Gastrocnemius medialis (tissue), 4 donors: ENCODE measurements around the gene RASSF8. TPM values are rescaled to one million over a fixed set of nuclear protein-coding genes. Genes with fewer than 3 reads are reported as not detected.
A peak's percentile ranks its signal among the peaks of the same experiment; 100 is the strongest.

Source experiments
- ATAC-seq, 2 donors: fragments of 150-250 bp; one replicate each; pipeline ENCODE4 v1.9.1; 2016
- DNase-seq, 2 donors: peaks; one replicate each; pipeline ENCODE4 v3.0.0-alpha.2; 2019
- H3K27ac ChIP-seq, 4 donors: fragments of 200-600 bp; sonication (generic); 1 replicate in 1 of 4; 2 replicates in 3 of 4; pipeline ENCODE4 v1.5.1; 2016 to 2018; ENCODE audit warnings: mild to moderate bottlenecking in 2 of 4, moderate library complexity in 1 of 4
- H3K27me3 ChIP-seq, 3 donors: fragments of 200-600 bp; sonication (generic) in 2 of 3; 1 replicate in 1 of 3; 2 replicates in 2 of 3; pipeline versions ENCODE4 v1.5.1 to v1.6.0; 2016 to 2019; ENCODE audit warnings: mild to moderate bottlenecking in 1 of 3, moderate library complexity in 1 of 3
- H3K36me3 ChIP-seq, 2 donors: fragments of 200-600 bp; sonication (generic) in 1 of 2; one replicate each; pipeline ENCODE4 v1.5.1; 2017 to 2018
- H3K4me1 ChIP-seq, 2 donors: fragments of 200-600 bp; sonication (generic) in 1 of 2; one replicate each; pipeline ENCODE4 v1.5.1; 2016 to 2017; ENCODE audit warnings: mild to moderate bottlenecking in 2 of 2
- H3K4me3 ChIP-seq, 4 donors: fragments of 200-600 bp; sonication (generic) in 3 of 4; 1 replicate in 1 of 4; 2 replicates in 3 of 4; pipeline ENCODE4 v1.5.1; 2016 to 2019; ENCODE audit warnings: mild to moderate bottlenecking in 2 of 4
- H3K9me3 ChIP-seq, 3 donors: fragments of 200-600 bp; sonication (generic) in 2 of 3; 1 replicate in 1 of 3; 2 replicates in 2 of 3; pipeline ENCODE4 v1.5.1; 2016 to 2019
- POLR2A ChIP-seq, 2 donors: fragments of 450-650 bp; IDR thresholded peaks; one replicate each; pipeline ENCODE4 v1.6.1; 2017; ENCODE audit warnings: antibody characterized with exemption in 2 of 2, mild to moderate bottlenecking in 2 of 2, moderate library complexity in 2 of 2
- in situ Hi-C, 4 donors: fragments of 200-750 bp; cut with MboI; loops; one replicate each; pipeline versions ENCODE4 v1.15.0 to v1.8.0; 2017; ENCODE audit warnings: low sequenced_read_pairs in 4 of 4
- intact Hi-C: fragments of 100-400 bp; cut with DNase I; formaldehyde crosslinking; loops from one replicate; pipeline ENCODE4 v1.15.1; 2023; ENCODE audit warnings: low total_unique reads
- total RNA-seq, 4 donors: library from RNA; depleted of rRNA; stranded (reverse); fragments of >200 nt; gene quantifications; one replicate each; pipeline versions ENCODE4 v1.1.0 to v1.2.3, GENCODE V29; 2016
- TF ChIP-seq, protein P1 (sequence below), 5 experiments: fragments of 450-650 bp in 3 of 5; fragments of 200-600 bp in 2 of 5; sonication (generic) in 2 of 5; IDR thresholded peaks in 4 of 5; conservative IDR thresholded peaks in 1 of 5; 1 replicate in 4 of 5; 2 replicates in 1 of 5; pipeline ENCODE4 v1.5.1; 2016 to 2019; ENCODE audit warnings: antibody characterized with exemption in 5 of 5, mild to moderate bottlenecking in 3 of 5, moderate library complexity in 3 of 5

The RASSF8 gene
- total RNA-seq, 4 donors from 2014 or later, result 23.6 to 36.8 (median 28.0) TPM

DNA sequence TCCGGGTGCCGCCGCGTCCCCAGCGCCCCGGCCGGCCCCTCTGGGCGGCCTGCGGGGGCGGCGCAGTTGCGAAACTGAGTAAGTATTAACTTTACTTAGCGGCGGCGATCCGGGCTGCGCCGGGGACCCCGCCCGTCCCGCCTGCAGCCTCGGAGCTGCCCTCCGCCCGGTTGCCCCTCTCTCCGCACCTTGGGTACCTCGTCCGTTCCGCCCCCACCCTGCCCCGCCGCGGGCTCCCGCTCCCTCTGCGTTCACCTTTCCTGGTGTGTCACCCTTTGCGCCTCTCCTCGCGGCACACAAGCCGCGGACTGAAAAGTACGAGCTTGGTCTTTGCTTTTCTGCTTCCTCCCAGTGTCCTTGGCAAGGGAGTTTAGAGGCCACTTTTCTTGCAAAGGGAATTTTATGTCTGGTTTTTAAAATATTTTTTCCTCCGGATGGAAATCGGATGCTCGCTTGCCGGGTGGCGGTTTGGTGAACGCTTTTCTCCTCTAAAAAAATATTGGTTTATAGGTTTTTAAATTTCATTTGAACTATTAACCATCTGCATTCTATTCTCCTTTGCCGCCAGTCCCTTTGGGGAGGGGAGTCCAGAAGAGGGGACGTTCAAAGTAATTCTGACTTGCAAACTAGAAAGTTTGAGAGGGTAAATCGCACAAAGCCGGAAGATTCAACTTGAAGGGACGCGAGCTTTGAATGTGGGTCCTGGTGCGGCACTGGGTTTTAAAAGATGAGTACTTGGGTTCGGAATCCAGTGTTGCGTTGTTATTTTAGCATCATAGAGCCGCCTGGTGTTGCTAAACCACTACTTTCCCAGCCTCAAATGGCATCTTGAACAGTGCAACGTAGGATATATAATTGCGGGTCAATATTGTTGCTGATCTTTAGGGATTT lies 834 bp downstream of the RASSF8 start:
- peak; percentile 40 to 58 for DNase-seq
- intact Hi-C loops, result loop anchor here (2.0 to 10.0 kb wide), 4 partner anchors 69 to 875 kb away; partner anchors contain the start of genes ITPR2 and SSPN
- Histone ChIP-seq H3K4me1 (peaks cover 30 to 37% of the 10 kb centered on the region in 2 donors), H3K27ac (peak overlapping the region; percentile 86 to 95 (median 94)), H3K27me3 (no peaks in the 10 kb centered on the region), H3K9me3 (no peaks in the 10 kb centered on the region), H3K36me3 (no peaks in the 10 kb centered on the region), H3K4me3 (peak overlapping the region; percentile 83 to 92 (median 88))
- in situ Hi-C loops, result no loop called here
- peak; percentile 47 to 64 for ATAC-seq
- TF ChIP-seq POLR2A (IDR thresholded peaks at IDR 0.05), result peak; percentile 43 to 54
- TF ChIP-seq, protein P1, sequence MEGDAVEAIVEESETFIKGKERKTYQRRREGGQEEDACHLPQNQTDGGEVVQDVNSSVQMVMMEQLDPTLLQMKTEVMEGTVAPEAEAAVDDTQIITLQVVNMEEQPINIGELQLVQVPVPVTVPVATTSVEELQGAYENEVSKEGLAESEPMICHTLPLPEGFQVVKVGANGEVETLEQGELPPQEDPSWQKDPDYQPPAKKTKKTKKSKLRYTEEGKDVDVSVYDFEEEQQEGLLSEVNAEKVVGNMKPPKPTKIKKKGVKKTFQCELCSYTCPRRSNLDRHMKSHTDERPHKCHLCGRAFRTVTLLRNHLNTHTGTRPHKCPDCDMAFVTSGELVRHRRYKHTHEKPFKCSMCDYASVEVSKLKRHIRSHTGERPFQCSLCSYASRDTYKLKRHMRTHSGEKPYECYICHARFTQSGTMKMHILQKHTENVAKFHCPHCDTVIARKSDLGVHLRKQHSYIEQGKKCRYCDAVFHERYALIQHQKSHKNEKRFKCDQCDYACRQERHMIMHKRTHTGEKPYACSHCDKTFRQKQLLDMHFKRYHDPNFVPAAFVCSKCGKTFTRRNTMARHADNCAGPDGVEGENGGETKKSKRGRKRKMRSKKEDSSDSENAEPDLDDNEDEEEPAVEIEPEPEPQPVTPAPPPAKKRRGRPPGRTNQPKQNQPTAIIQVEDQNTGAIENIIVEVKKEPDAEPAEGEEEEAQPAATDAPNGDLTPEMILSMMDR (IDR thresholded peaks at IDR 0.05 in 4 of 5, conservative IDR thresholded peaks at IDR 0.05 in 1 of 5), result no peak

GRCh38 chr12:25960143-25960542 lies 1.7 kb downstream of the RASSF8 start:
- H3K36me3 ChIP-seq, result no peaks in the 10 kb centered on the region
- no peaks in the 10 kb centered on the region for H3K9me3 ChIP-seq
- in situ Hi-C loops (loop anchor here in 3 of 4 donors (5.0 kb wide), 2 partner anchors 57 to 67 kb away; no protein-coding TSS in a partner anchor), intact Hi-C loops (no loop called here)
- ATAC-seq (no peak), DNase-seq (peak in 1 of 2 donors; percentile 29)
- peak overlapping the region; percentile 86 to 95 (median 94) for H3K27ac ChIP-seq
- no peaks in the 10 kb centered on the region for H3K27me3 ChIP-seq
- TF ChIP-seq, protein P1 (IDR thresholded peaks at IDR 0.05 in 4 of 5, conservative IDR thresholded peaks at IDR 0.05 in 1 of 5), result no peak
- H3K4me3 ChIP-seq, result peak overlapping the region; percentile 83 to 92 (median 88)
- peaks cover 30 to 37% of the 10 kb centered on the region in 2 donors for H3K4me1 ChIP-seq

DNA sequence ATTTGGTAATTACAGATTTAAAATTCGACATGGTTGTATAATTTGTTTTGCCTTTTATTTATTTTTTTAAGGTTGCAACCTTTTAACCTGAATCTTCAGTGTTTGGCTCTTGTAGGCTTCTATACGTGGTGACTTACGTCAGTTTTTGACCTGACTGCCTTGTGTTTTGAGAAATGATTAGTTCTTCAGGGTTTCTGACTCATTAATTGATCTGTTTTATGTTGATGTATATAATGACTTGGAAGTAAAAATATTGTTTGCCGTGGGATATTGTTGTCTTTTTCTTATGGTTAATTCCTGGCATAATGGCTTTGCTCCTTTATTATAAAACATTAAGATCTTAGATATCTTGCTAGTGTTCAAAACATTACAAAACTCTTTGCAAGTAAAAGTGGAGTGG lies 2.5 kb downstream of the RASSF8 start:
- Histone ChIP-seq H3K4me1 (peaks cover 30 to 37% of the 10 kb centered on the region in 2 donors), H3K4me3 (no peak overlapping the region), H3K27ac (peak overlapping the region in 1 of 4 donors; percentile 5), H3K27me3 (no peaks in the 10 kb centered on the region), H3K36me3 (no peaks in the 10 kb centered on the region), H3K9me3 (no peaks in the 10 kb centered on the region)
- no peak for DNase-seq
- intact Hi-C loops, result no loop called here
- in situ Hi-C loops, result loop anchor here in 3 of 4 donors (5.0 kb wide), 2 partner anchors 56 to 66 kb away; no protein-coding TSS in a partner anchor
- ATAC-seq, result no peak
- TF ChIP-seq POLR2A (IDR thresholded peaks at IDR 0.05), result no peak
- TF ChIP-seq, protein P1 (IDR thresholded peaks at IDR 0.05 in 4 of 5, conservative IDR thresholded peaks at IDR 0.05 in 1 of 5), result no peak

DNA sequence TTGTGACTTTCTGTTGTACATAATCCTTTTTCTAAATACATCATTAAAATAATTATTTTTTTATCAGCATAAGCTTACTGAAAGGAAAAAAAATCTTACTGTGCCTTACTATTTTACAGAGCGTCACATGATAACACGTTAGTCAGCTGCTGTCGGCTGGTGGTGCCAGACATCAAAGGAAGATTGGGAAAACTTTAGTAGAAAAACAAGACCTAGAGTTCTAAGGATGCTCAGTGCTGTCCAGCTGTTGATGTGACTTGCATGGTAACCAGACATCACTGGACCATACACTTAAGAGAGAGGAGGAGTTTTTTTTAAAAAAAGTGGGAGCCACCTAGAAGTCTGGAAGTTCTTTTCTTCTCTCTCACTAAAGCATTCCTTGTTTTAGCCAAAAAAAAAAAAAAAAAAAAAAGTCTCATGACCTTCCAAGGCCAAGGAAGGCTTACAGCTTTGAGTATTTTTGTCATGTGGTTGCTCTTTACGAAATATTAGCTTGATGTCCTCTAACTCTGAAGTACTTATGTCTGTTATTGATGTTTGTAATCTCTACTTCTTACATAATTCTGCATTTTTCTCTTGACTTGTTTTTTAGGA lies 4.5 kb downstream of the RASSF8 start:
- H3K27ac ChIP-seq, result peak overlapping the region in 2 of 4 donors; percentile 20 to 45
- no peaks in the 10 kb centered on the region for H3K9me3 ChIP-seq
- TF ChIP-seq, protein P1 (IDR thresholded peaks at IDR 0.05 in 4 of 5, conservative IDR thresholded peaks at IDR 0.05 in 1 of 5), result no peak
- TF ChIP-seq POLR2A (IDR thresholded peaks at IDR 0.05), result no peak
- in situ Hi-C loops (loop anchor here in 3 of 4 donors (5.0 kb wide), 2 partner anchors 54 to 64 kb away; no protein-coding TSS in a partner anchor), intact Hi-C loops (no loop called here)
- H3K27me3 ChIP-seq, result no peaks in the 10 kb centered on the region
- no peaks in the 10 kb centered on the region for H3K36me3 ChIP-seq
- DNase-seq (no peak), ATAC-seq (no peak)
- peaks cover 39 to 42% of the 10 kb centered on the region in 2 donors for H3K4me1 ChIP-seq
- no peak overlapping the region for H3K4me3 ChIP-seq
